ENCODE data around the gene OGDH.
"Not testable (repeated sequence)": the region's sequence is repeated elsewhere in the genome, so short reads cannot be mapped to it uniquely, and the experiment has no call there.

Gene OGDH

GRCh38 chr7:44673324-44673723, 66.9 kb downstream of the OGDH start:
- no peak for DNase-seq (ENCODE audit: low read depth)

- no peak for DNase-seq (ENCODE audit: low read depth)
These were observed 67.3 kb downstream of the OGDH start for GRCh38 chr7:44673771-44674170.

- no peak for DNase-seq (ENCODE audit: low read depth)
These were observed 68.0 kb downstream of the OGDH start for GRCh38 chr7:44674381-44674780.

GRCh38 chr7:44676776-44677175, 70.3 kb downstream of the OGDH start:
- DNase-seq (ENCODE audit: low read depth): no peak

GRCh38 chr7:44678101-44678470, 71.7 kb downstream of the OGDH start:
- DNase-seq (ENCODE audit: low read depth): no peak

GRCh38 chr7:44678471-44679179, 72.2 kb downstream of the OGDH start:
- no peak for DNase-seq (ENCODE audit: low read depth)

- DNase-seq (ENCODE audit: low read depth): no peak
These were observed 75.2 kb downstream of the OGDH start for GRCh38 chr7:44681645-44682044.

- DNase-seq (ENCODE audit: low read depth): no peak
These were observed 79.3 kb downstream of the OGDH start for GRCh38 chr7:44685723-44686122.

- no peak for DNase-seq (ENCODE audit: low read depth)
These were observed 83.0 kb downstream of the OGDH start for GRCh38 chr7:44689427-44689826.

- no peak for DNase-seq (ENCODE audit: low read depth)
These were observed 87.3 kb downstream of the OGDH start for GRCh38 chr7:44693641-44694313.

- no peak for DNase-seq (ENCODE audit: low read depth)
These were observed 87.9 kb downstream of the OGDH start for GRCh38 chr7:44694326-44694725.

- no peak for DNase-seq (ENCODE audit: low read depth)
These were observed 88.3 kb downstream of the OGDH start for GRCh38 chr7:44694766-44695165.

- DNase-seq (ENCODE audit: low read depth): no peak
These were observed 89.3 kb downstream of the OGDH start for GRCh38 chr7:44695756-44696155.

- no peak for DNase-seq (ENCODE audit: low read depth)
These were observed 90.3 kb downstream of the OGDH start for GRCh38 chr7:44696728-44697127.

- no peak for DNase-seq (ENCODE audit: low read depth)
These were observed 91.0 kb downstream of the OGDH start for GRCh38 chr7:44697136-44698045.

GRCh38 chr7:44698046-44698580, 91.7 kb downstream of the OGDH start:
- DNase-seq (ENCODE audit: low read depth): no peak

- DNase-seq (ENCODE audit: low read depth): not testable (repeated sequence)
These were observed 93.2 kb downstream of the OGDH start for GRCh38 chr7:44699598-44699997.

GRCh38 chr7:44700322-44700721, 93.9 kb downstream of the OGDH start:
- DNase-seq (ENCODE audit: low read depth): no peak

GRCh38 chr7:44703391-44703790, 97.0 kb downstream of the OGDH start:
- not testable (repeated sequence) for DNase-seq (ENCODE audit: low read depth)

- DNase-seq (ENCODE audit: low read depth): no peak
These were observed 97.5 kb downstream of the OGDH start for GRCh38 chr7:44703921-44704320.

- no peak for DNase-seq (ENCODE audit: low read depth)
These were observed 99.0 kb downstream of the OGDH start for GRCh38 chr7:44705434-44705833.

- DNase-seq (ENCODE audit: low read depth): no peak
These were observed 100.5 kb downstream of the OGDH start for GRCh38 chr7:44706788-44707557.

Measured in T follicular helper cell (primary cell).